Measurements from ENCODE around the gene ARL6IP4.
"Not testable (repeated sequence)": the region's sequence is repeated elsewhere in the genome, so short reads cannot be mapped to it uniquely, and the experiment has no call there.

ARL6IP4 gene

DNA sequence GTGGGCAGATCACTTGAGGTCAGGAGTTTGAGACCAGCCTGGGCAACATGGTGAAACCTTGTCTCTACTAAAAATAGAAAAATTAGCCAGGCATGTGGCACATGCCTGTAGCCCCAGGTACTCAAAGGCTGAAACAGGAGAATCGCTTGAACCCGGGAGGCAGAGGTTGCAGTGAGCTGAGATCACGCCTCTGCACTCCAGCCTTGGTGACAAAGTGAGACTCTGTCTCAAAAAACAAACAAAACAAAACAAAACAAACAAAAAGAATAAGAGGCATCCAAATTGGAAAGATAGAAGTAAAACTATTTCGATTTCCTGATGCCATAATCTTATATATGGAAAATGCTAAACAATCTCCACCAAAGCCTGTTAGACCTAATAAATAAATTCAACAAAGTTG lies 34.0 kb downstream of the ARL6IP4 start:
- H3K36me3 ChIP-seq (ENCODE audit: insufficient read depth, low read length); H3K4me1 ChIP-seq (ENCODE audit: insufficient read depth, low read length); H3K9me3 ChIP-seq (ENCODE audit: control insufficient read depth, insufficient read depth, low read length); H3K9ac ChIP-seq (ENCODE audit: low read depth, low read length): not testable (repeated sequence)

DNA sequence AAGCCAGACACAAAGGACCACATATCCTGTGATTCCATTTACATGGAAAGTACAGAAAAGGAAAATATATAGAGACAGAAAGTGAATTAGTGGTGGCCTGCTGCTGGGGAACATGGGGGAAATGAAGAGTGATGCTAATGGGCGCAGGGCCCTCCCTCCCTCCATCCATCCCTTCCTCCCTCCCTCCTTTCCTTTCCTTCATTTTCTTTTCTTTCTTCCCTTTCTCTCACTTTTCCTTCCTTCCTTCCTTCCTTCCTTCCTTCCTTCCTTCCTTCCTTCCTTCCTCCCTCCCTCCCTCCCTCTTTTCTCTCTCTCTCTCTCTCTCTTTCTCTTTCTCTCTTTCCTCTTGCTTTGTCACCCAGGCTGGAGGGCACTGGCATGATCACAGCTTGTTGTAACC lies 37.3 kb downstream of the ARL6IP4 start:
- Histone ChIP-seq H3K9me3 (ENCODE audit: control insufficient read depth, insufficient read depth, low read length) (no peaks in the 10 kb centered on the region), H3K9ac (ENCODE audit: low read depth, low read length) (no peak overlapping the region), H3K4me1 (ENCODE audit: insufficient read depth, low read length) (no peaks in the 10 kb centered on the region), H3K36me3 (ENCODE audit: insufficient read depth, low read length) (no peaks in the 10 kb centered on the region)

DNA sequence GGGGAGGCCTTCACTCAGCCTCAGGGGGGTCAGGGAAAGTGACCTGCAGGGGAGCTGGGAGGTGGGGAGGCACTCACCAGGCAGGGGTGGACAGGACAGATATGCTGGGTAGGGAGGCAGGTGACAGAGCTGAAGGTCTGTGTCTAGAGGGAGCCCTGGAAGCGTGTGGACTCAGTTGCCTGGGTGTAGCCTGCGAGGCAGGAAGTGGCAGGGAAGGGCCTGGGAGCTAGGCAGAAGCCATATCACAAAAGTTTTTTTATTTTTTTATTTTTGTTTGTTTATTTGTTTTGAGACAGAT lies 39.3 kb downstream of the ARL6IP4 start:
- Histone ChIP-seq H3K9ac (ENCODE audit: low read depth, low read length) (no peak overlapping the region), H3K36me3 (ENCODE audit: insufficient read depth, low read length) (no peaks in the 10 kb centered on the region), H3K4me1 (ENCODE audit: insufficient read depth, low read length) (no peaks in the 10 kb centered on the region), H3K9me3 (ENCODE audit: control insufficient read depth, insufficient read depth, low read length) (no peaks in the 10 kb centered on the region)

DNA sequence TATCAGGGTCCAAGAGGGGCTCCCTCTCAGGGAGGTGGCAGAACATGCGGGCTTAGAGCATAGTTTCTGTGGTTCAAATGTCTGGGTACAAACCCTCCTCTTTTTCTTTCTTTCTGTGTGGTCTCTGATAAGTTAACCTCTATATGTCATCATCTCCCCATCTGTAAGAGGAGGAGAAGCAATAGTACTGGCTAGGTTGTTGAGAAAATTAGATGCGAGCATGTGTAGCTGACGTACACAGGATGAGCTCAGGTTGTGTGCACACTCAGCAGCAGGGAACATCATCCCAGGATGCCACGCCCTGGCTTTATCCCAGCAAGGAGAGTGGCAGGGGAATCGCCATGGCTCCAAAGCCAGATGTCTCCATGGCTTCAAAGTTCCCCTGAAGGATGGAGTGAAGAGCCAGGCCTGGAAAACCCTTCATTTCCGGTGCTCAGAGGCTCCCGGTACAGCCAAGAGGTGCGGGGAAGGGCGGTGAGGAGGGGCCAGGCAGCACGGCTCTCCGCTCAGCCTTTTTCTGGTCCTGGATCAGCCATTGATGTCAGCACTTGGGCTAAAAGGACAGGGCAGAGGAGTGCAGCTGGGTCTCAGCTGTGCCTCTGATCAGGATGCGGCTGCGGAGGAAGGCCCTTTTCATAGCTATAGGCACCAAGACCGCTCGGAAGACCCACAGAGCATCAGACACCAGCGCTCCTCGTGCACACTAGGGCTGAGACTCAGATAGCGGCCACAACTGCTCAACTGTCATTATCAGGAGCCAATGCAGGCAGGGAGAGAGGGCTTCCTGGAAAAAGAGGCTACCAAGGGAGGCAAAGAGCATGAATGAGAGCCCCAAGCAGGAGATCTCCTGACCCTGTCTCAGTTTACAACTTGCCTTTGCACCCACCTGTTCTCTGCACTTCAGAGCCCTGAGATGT lies 41.5 kb downstream of the ARL6IP4 start:
- Histone ChIP-seq H3K9ac (ENCODE audit: low read depth, low read length) (no peak overlapping the region), H3K36me3 (ENCODE audit: insufficient read depth, low read length) (no peaks in the 10 kb centered on the region), H3K4me1 (ENCODE audit: insufficient read depth, low read length) (no peaks in the 10 kb centered on the region), H3K9me3 (ENCODE audit: control insufficient read depth, insufficient read depth, low read length) (no peaks in the 10 kb centered on the region)

DNA sequence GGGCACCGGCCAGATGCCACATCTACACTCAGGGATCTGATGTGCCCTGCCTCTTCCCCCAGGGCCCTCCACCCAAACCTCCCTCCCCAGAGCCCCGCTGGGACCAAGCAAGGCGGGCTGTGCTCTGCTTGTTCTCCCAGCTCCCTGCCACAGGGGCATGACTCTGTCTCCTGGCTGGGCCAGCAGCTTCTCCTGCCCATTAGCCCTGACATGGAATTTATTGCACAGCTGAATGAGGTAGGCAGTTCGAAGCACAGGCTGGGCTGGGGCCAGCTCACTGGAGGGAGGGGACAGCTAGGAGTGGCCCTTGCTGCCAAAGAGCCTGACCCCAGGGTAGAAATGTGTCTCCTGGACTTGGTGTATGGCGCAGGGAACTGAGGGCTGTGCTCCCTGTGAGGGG lies 42.4 kb downstream of the ARL6IP4 start:
- Histone ChIP-seq H3K9ac (ENCODE audit: low read depth, low read length) (no peak overlapping the region), H3K4me1 (ENCODE audit: insufficient read depth, low read length) (no peaks in the 10 kb centered on the region), H3K9me3 (ENCODE audit: control insufficient read depth, insufficient read depth, low read length) (no peaks in the 10 kb centered on the region), H3K36me3 (ENCODE audit: insufficient read depth, low read length) (no peaks in the 10 kb centered on the region)

DNA sequence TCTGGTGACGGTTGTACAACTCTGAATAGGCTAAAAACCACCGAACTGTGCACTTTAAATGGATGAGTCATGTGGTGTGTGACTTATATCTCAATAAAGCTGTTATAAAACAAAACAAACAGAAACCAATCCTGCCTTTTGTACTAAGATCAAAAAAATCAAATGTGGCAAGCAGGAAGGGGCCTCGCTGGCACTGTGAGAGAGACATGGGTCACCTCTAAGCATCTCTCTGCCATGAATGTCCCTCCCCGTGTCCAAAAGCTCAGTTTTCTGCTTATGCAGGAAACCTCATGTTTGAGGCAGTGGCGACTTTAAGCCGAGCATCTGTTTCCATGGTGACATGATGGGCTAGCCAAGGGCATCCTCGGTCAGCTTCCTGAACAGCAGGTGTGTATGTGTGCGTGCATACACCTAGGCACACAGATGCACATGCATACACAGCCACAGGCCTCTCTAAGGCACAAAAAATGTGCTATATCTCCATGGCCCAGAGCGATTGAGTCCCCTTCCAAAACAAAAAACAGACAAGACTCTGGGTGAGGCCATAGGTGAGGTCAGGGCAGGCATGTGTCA lies 44.4 kb downstream of the ARL6IP4 start:
- Histone ChIP-seq H3K4me1 (ENCODE audit: insufficient read depth, low read length) (no peaks in the 10 kb centered on the region), H3K9me3 (ENCODE audit: control insufficient read depth, insufficient read depth, low read length) (no peaks in the 10 kb centered on the region), H3K36me3 (ENCODE audit: insufficient read depth, low read length) (no peaks in the 10 kb centered on the region), H3K9ac (ENCODE audit: low read depth, low read length) (no peak overlapping the region)

DNA sequence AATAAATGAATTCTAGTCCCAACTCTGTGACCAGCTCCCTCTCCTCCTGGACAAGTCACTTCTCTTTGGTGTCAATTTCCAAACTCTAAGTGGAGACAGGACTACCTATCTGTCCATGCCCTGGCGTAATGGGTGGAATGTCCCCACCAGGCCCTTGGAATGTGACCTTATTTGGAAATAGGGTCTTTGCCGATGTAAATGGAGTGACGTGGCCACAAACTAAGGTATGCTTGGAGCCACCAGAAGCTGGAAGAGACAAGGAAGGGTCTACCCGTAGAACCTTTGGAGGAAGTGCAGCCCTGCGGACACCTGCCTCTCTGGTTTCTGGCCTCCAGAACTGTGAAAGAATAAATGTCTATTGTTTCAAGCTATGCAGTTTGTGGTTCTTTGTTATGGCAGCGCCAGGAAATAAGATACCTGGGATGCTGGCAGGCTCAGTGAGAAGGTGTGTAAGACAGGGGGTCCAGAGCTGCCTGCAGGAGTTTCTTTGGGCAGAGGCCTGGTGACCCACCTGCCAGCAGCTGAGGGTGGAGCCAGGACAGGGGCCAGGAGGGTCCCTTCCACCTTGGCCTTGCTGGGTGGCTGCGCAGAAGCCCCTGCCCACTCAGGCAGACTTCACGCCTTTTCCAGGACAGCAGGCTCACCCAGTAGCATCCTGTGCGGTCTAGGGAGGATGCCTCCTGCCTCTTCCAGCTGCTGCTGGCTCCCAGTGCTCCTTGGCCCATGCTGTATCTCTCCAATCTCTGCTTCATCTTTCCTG lies 45.8 kb downstream of the ARL6IP4 start:
- Histone ChIP-seq H3K9me3 (ENCODE audit: control insufficient read depth, insufficient read depth, low read length) (no peaks in the 10 kb centered on the region), H3K36me3 (ENCODE audit: insufficient read depth, low read length) (no peaks in the 10 kb centered on the region), H3K9ac (ENCODE audit: low read depth, low read length) (no peak overlapping the region), H3K4me1 (ENCODE audit: insufficient read depth, low read length) (no peaks in the 10 kb centered on the region)

DNA sequence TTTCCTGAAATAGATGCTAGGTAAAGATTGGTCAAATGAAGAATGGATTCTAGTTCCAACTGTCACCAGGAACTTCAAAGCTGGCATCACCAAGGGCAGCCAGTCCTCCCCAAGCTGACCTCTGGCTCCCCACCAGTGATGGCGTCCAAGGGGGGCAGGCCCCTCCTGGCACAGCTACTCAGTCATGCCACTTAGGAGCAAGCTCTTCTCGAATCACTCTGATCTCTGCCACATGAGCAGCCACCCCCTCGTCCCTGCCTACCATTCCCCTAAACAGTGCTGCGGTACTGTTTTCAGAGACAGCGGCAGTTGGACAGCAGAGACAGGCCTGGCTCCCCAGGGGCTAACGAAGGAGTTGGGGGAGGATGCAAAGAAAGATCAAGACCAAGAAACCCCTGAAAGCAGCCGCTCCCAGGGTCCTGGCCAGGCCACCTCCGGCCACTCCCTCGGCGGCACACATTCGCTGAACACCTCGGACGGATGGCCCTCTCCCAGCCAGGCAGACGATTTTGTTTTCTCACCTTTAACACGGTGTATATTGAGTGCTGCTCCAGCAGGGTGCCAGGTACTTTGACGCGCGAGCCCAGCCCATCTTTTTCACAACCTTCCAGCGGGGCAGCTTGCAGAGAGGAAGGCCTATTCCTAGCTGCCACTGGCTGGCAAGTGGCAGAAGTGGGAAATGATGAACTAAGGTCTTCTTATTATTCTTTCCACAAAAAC lies 47.4 kb downstream of the ARL6IP4 start:
- Histone ChIP-seq H3K4me1 (ENCODE audit: insufficient read depth, low read length) (no peaks in the 10 kb centered on the region), H3K36me3 (ENCODE audit: insufficient read depth, low read length) (no peaks in the 10 kb centered on the region), H3K9me3 (ENCODE audit: control insufficient read depth, insufficient read depth, low read length) (no peaks in the 10 kb centered on the region), H3K9ac (ENCODE audit: low read depth, low read length) (no peak overlapping the region)

DNA sequence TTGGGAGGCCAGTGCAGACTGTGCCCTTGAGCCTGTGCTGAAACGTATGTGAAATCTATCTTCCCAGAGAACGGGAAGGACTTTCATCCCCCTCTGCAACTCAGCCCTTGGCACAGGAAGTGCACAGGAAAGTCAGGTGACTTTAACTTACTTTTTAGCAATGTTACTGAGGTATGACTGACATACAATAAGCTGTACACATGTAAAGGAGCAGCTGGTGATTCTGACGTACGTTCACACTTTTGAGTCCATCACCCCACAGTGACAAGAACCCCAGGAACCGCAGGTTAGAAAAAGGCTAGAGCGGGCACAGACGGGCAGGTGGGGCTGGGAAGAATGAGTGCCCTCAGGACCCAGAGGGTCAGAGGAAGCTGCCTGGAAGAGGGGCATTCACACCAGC lies 48.0 kb downstream of the ARL6IP4 start:
- H3K4me1 ChIP-seq (ENCODE audit: insufficient read depth, low read length): no peaks in the 10 kb centered on the region
- H3K9ac ChIP-seq (ENCODE audit: low read depth, low read length): no peak overlapping the region
- H3K9me3 ChIP-seq (ENCODE audit: control insufficient read depth, insufficient read depth, low read length): no peaks in the 10 kb centered on the region
- no peaks in the 10 kb centered on the region for H3K36me3 ChIP-seq (ENCODE audit: insufficient read depth, low read length)

DNA sequence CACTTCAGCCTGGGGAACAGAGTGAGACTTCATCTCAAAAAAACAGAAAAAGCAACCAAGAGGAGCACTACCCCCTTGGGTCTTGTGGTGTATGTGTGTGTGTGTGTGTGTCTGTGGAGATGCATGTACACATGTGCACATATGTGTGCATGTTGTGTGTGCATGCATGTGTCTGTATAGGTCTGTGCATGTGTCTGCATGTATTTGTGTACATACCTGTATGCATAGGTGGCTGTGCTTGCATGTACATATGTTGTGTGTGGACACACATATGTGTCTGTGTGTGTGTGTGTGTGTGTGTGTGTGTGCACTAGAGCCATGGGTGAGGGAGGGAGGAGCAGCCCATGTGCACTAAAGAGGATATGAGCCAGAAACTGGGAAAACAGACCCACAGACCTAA lies 49.1 kb downstream of the ARL6IP4 start:
- Histone ChIP-seq H3K4me1 (ENCODE audit: insufficient read depth, low read length) (no peaks in the 10 kb centered on the region), H3K36me3 (ENCODE audit: insufficient read depth, low read length) (no peaks in the 10 kb centered on the region), H3K9ac (ENCODE audit: low read depth, low read length) (no peak overlapping the region), H3K9me3 (ENCODE audit: control insufficient read depth, insufficient read depth, low read length) (no peaks in the 10 kb centered on the region)

DNA sequence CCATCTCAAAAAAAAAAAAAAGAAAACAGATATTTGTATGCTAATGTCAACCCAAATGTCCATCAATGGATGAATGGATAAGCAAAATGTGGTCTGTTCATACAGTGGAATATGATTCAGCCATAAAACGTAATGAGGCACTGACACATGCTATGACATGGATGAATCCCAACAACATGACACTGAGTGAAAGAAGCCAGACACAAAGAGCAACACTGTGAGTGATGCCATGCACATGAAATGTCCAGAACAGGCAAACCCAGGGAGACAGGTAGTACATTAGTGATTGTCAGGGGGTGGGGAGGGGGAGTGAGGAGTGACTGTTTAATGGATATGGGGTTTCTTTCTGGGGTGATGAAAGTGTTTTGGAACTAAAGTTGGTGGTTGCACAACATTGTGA lies 50.2 kb downstream of the ARL6IP4 start:
- H3K4me1 ChIP-seq (ENCODE audit: insufficient read depth, low read length): no peaks in the 10 kb centered on the region
- no peaks in the 10 kb centered on the region for H3K36me3 ChIP-seq (ENCODE audit: insufficient read depth, low read length)
- no peak overlapping the region for H3K9ac ChIP-seq (ENCODE audit: low read depth, low read length)
- no peaks in the 10 kb centered on the region for H3K9me3 ChIP-seq (ENCODE audit: control insufficient read depth, insufficient read depth, low read length)

DNA sequence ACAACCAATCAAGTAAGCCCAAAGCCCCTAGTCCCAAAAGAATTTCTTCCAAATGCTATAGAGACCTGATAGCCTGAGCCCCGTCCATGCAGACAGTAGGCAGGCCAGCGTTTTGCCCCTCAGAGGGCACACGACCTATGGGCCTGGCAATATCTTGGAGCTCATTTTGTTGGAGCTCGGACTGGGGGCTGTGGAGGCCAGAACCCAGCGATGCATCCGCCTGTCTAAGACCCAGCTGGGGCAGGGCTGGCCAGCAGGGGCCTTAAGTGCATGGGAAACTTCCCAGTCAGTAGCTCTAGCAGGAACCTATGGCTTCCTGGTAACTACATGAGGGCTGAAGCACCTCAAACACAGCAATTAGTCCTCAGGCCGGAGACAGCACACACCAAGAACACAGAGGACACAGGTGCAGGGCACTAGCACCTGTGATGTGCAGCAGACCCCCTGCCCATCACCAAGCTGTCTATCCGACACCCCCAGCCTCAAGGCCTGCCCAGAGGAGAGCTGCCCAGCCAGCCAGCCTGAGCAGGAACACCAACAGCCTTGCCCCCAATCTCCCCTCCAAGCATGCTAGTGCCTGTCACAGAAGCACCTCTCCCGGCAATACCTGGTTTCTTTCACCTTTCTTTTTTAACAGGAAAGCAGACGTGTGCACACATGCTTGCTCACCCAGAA lies 50.8 kb downstream of the ARL6IP4 start:
- no peaks in the 10 kb centered on the region for H3K9me3 ChIP-seq (ENCODE audit: control insufficient read depth, insufficient read depth, low read length)
- H3K4me1 ChIP-seq (ENCODE audit: insufficient read depth, low read length): no peaks in the 10 kb centered on the region
- no peaks in the 10 kb centered on the region for H3K36me3 ChIP-seq (ENCODE audit: insufficient read depth, low read length)
- H3K9ac ChIP-seq (ENCODE audit: low read depth, low read length): no peak overlapping the region
